Sigmoid colon (tissue), 7 donors: ENCODE measurements around the gene CENPO. TPM values are rescaled to one million over a fixed set of nuclear protein-coding genes. Genes with fewer than 3 reads are reported as not detected.

Source experiments
- DNase-seq: peaks from one replicate; pipeline ENCODE4 v3.0.0-alpha.2; 2019
- H3K27ac ChIP-seq, 4 donors: fragments of 200-600 bp; sonication (generic); one replicate each; pipeline ENCODE4 v1.5.1; 2016 to 2019; ENCODE audit warnings: mild to moderate bottlenecking in 1 of 4
- H3K27me3 ChIP-seq, 3 donors: fragments of 200-600 bp; sonication (generic); one replicate each; pipeline ENCODE4 v1.5.1; 2019; ENCODE audit warnings: mild to moderate bottlenecking in 1 of 3
- H3K36me3 ChIP-seq, 4 donors: fragments of 200-600 bp; sonication (generic); one replicate each; pipeline ENCODE4 v1.5.1; 2016 to 2019
- H3K4me1 ChIP-seq, 4 donors: fragments of 200-600 bp; sonication (generic); one replicate each; pipeline ENCODE4 v1.5.1; 2017 to 2019
- H3K4me3 ChIP-seq, 4 donors: fragments of 200-600 bp; sonication (generic); one replicate each; pipeline ENCODE4 v1.5.1; 2017 to 2019; ENCODE audit warnings: mild to moderate bottlenecking in 2 of 4, moderate library complexity in 1 of 4
- H3K9me3 ChIP-seq, 4 donors: fragments of 200-600 bp in 3 of 4; sonication (generic) in 3 of 4; one replicate each; pipeline versions ENCODE4 v1.5.1 to v1.6.1; 2013 to 2019
- CTCF ChIP-seq, 4 experiments: fragments of 450-650 bp in 3 of 4; fragments of 200-600 bp in 1 of 4; IDR thresholded peaks; one replicate each; pipeline ENCODE4 v1.5.1; 2016 to 2019; ENCODE audit warnings: antibody characterized with exemption in 4 of 4, mild to moderate bottlenecking in 3 of 4, moderate library complexity in 2 of 4
- EP300 ChIP-seq, 4 donors: sonication (generic); formaldehyde crosslinking; IDR thresholded peaks; one replicate each; pipeline ENCODE4 v1.6.1; 2017; ENCODE audit warnings: antibody characterized with exemption in 4 of 4
- POLR2A ChIP-seq, 2 donors: fragments of 450-650 bp; IDR thresholded peaks; one replicate each; pipeline ENCODE4 v1.6.1; 2016; ENCODE audit warnings: antibody characterized with exemption in 2 of 2, mild to moderate bottlenecking in 2 of 2, moderate library complexity in 2 of 2
- POLR2AphosphoS5 ChIP-seq, 4 donors: sonication (generic); formaldehyde crosslinking; IDR thresholded peaks; one replicate each; pipeline ENCODE4 v1.6.1; 2017; ENCODE audit warnings: antibody characterized with exemption in 4 of 4
- WGBS, 2 donors: extraction: QIAGEN DNeasy Blood & Tissue Kit; methylation state at CpG; one replicate each; pipeline ENCODE4 v1.1.7; 2013; 5-methylcytosine and 5-hydroxymethylcytosine counted together
- intact Hi-C: fragments of 100-400 bp; cut with DNase I; formaldehyde crosslinking; loops from one replicate; pipeline ENCODE4 v1.15.1; 2023
- polyA plus RNA-seq, 3 donors: library from polyadenylated mRNA; stranded (reverse); fragments of 200-250 nt; gene quantifications; one replicate each; pipeline ENCODE4 v1.2.3, GENCODE V29; 2013
- total RNA-seq, 4 donors: library from RNA; depleted of rRNA; stranded (reverse); fragments of >200 nt; gene quantifications; one replicate each; pipeline ENCODE4 v1.1.0, GENCODE V29; 2016
- donor health status: healthy with polysubstance abuse.
- donor health status: Bipolar disorder and iron deficiency.
- donor health status: healthy.

CENPO gene
- total and polyA plus RNA-seq, 7 donors = 0.49 to 10.4 (median 4.9) TPM

- Histone ChIP-seq H3K4me3 (no peak overlapping the region), H3K27ac (no peak overlapping the region), H3K36me3 (peaks cover 19 to 83% (median 35%) of the 10 kb centered on the region in 4 donors), H3K27me3 (no peaks in the 10 kb centered on the region), H3K4me1 (no peaks in the 10 kb centered on the region), H3K9me3 (no peaks in the 10 kb centered on the region)
- WGBS, 2 donors = 77 to 80% methylated on average over 2 of the region's 2 CpGs
- TF ChIP-seq EP300 (IDR thresholded peaks at IDR 0.05) = no peak
- TF ChIP-seq CTCF (IDR thresholded peaks at IDR 0.05) = no peak
- no peak for TF ChIP-seq POLR2AphosphoS5 (IDR thresholded peaks at IDR 0.05)
- no peak for TF ChIP-seq POLR2A (IDR thresholded peaks at IDR 0.05)
- DNase-seq = no peak
- intact Hi-C loops = no loop called here
These were observed 30.7 kb upstream of the CENPO start for GRCh38 chr2:24762518-24762917.

GRCh38 chr2:24763843-24764242 is 29.4 kb upstream of the CENPO start:
- H3K9me3 ChIP-seq = no peaks in the 10 kb centered on the region
- peaks cover 16 to 82% (median 23%) of the 10 kb centered on the region in 4 donors for H3K36me3 ChIP-seq
- no peak for TF ChIP-seq EP300 (IDR thresholded peaks at IDR 0.05)
- TF ChIP-seq POLR2AphosphoS5 (IDR thresholded peaks at IDR 0.05) = no peak
- no peak for TF ChIP-seq CTCF (IDR thresholded peaks at IDR 0.05)
- TF ChIP-seq POLR2A (IDR thresholded peaks at IDR 0.05) = no peak
- no peaks in the 10 kb centered on the region for H3K4me1 ChIP-seq
- intact Hi-C loops = no loop called here
- no peak overlapping the region for H3K4me3 ChIP-seq
- 95 to 96% methylated on average over 4 of the region's 4 CpGs for WGBS, 2 donors
- DNase-seq = no peak
- H3K27me3 ChIP-seq = no peaks in the 10 kb centered on the region
- H3K27ac ChIP-seq = no peak overlapping the region

- no peak overlapping the region for H3K27ac ChIP-seq
These were observed 26.6 kb upstream of the CENPO start for GRCh38 chr2:24766609-24767008.

GRCh38 chr2:24768013-24768412 is 25.2 kb upstream of the CENPO start:
- no peaks in the 10 kb centered on the region for H3K4me1 ChIP-seq
- H3K27ac ChIP-seq = no peak overlapping the region
- no peak overlapping the region for H3K4me3 ChIP-seq
- DNase-seq = no peak
- 91 to 97% methylated on average over 5 of the region's 5 CpGs for WGBS, 2 donors
- intact Hi-C loops = no loop called here
- TF ChIP-seq POLR2AphosphoS5 (IDR thresholded peaks at IDR 0.05) (no peak), EP300 (IDR thresholded peaks at IDR 0.05) (no peak), CTCF (IDR thresholded peaks at IDR 0.05) (no peak), POLR2A (IDR thresholded peaks at IDR 0.05) (no peak)
- H3K9me3 ChIP-seq = no peaks in the 10 kb centered on the region
- H3K36me3 ChIP-seq = peaks cover 10 to 60% (median 16%) of the 10 kb centered on the region in 4 donors
- no peaks in the 10 kb centered on the region for H3K27me3 ChIP-seq

More at GRCh38 chr2:24766609-24767008, 26.6 kb upstream of the CENPO start:
- Histone ChIP-seq H3K27me3 (no peaks in the 10 kb centered on the region), H3K9me3 (no peaks in the 10 kb centered on the region), H3K36me3 (peaks cover 10 to 74% (median 24%) of the 10 kb centered on the region in 4 donors), H3K4me1 (no peaks in the 10 kb centered on the region), H3K4me3 (no peak overlapping the region)
- no peak for TF ChIP-seq POLR2AphosphoS5 (IDR thresholded peaks at IDR 0.05)
- TF ChIP-seq POLR2A (IDR thresholded peaks at IDR 0.05) = no peak
- TF ChIP-seq CTCF (IDR thresholded peaks at IDR 0.05) = no peak
- TF ChIP-seq EP300 (IDR thresholded peaks at IDR 0.05) = no peak
- intact Hi-C loops = no loop called here
- DNase-seq = no peak
- WGBS, 2 donors = 59 to 64% methylated on average over 6 of the region's 6 CpGs

- 93 to 95% methylated on average over 7 of the region's 7 CpGs for WGBS, 2 donors
- no peaks in the 10 kb centered on the region for H3K4me1 ChIP-seq
- no peak for DNase-seq
- peaks cover 10 to 56% (median 14%) of the 10 kb centered on the region in 4 donors for H3K36me3 ChIP-seq
- H3K27me3 ChIP-seq = no peaks in the 10 kb centered on the region
- no peaks in the 10 kb centered on the region for H3K9me3 ChIP-seq
- intact Hi-C loops = no loop called here
- no peak overlapping the region for H3K27ac ChIP-seq
- TF ChIP-seq CTCF (IDR thresholded peaks at IDR 0.05) (no peak), POLR2A (IDR thresholded peaks at IDR 0.05) (no peak), EP300 (IDR thresholded peaks at IDR 0.05) (no peak), POLR2AphosphoS5 (IDR thresholded peaks at IDR 0.05) (no peak)
- no peak overlapping the region for H3K4me3 ChIP-seq
These were observed 24.6 kb upstream of the CENPO start for GRCh38 chr2:24768601-24769000.
